Mucosa of rectum (tissue), 2 donors: Measurements from ENCODE around the gene COMT.

Source experiments
- H3K27ac ChIP-seq, 2 donors: one replicate each; pipeline ENCODE4 v1.7.0; 2013; ENCODE audit warnings: inconsistent platforms in 2 of 2, low read depth in 2 of 2, low read length in 2 of 2
- H3K27me3 ChIP-seq, 2 donors: one replicate each; pipeline ENCODE4 v1.7.0; 2013; ENCODE audit warnings: low read length in 2 of 2; ENCODE audit not compliant: control insufficient read depth in 2 of 2, insufficient read depth in 2 of 2
- H3K36me3 ChIP-seq, 2 donors: one replicate each; pipeline ENCODE4 v1.7.0; 2013; ENCODE audit warnings: low read length in 2 of 2; ENCODE audit not compliant: control insufficient read depth in 2 of 2, insufficient read depth in 2 of 2
- H3K4me1 ChIP-seq, 2 donors: one replicate each; pipeline ENCODE4 v1.7.0; 2013; ENCODE audit warnings: low read length in 2 of 2, mild to moderate bottlenecking in 1 of 2; ENCODE audit not compliant: control insufficient read depth in 2 of 2, insufficient read depth in 2 of 2
- H3K4me3 ChIP-seq, 2 donors: one replicate each; pipeline ENCODE4 v1.7.0; 2013; ENCODE audit warnings: low read length in 2 of 2
- H3K9ac ChIP-seq, 2 donors: one replicate each; pipeline ENCODE4 v1.7.0; 2013; ENCODE audit warnings: low read length in 2 of 2, low read depth in 1 of 2, mild to moderate bottlenecking in 1 of 2
- H3K9me3 ChIP-seq, 2 donors: one replicate each; pipeline ENCODE4 v1.7.0; 2013; ENCODE audit warnings: low read length in 2 of 2; ENCODE audit not compliant: control insufficient read depth in 2 of 2
- donor health status: healthy.
- donor health status: Normal muscosa, but diverticular disease.

The COMT gene

DNA sequence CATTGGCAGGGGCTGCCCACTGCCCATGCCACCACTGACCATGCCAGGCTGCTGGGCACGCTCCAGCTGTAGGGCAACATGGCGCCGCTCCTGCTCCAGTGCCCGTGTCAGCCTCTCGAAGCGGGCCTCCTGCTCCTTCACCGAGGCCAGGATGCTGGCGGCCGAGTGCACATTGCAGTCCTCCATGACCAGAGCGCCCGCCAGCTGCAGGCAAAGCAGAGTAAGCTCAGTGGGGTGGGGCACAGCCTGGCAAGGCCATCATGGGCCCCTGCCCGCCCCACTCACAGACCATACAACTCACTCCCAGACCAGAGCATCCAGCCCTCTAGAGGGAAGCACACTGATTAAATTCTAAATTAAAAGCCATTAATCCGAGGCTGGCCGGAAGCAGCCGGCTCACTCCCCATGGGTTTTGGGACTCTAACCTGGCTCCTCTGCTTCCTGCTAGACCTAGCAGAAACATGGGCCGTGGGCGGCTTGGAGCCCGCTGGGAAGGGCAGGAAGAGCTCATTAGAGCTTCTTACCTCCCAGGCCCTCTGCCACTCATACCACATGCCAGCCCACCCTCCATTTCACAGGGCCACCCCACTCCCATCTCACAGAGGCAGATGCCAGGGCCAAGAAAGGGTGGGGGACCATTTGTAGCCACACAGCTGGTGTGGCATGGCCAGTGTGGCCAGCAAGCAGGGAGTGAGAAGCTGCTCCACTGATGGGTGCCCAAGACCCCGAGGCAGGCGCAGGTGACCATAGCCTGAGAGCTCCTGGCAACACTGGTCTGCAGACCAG is 49.2 kb downstream of the COMT start:
- H3K9ac ChIP-seq: no peak overlapping the region
- H3K9me3 ChIP-seq: no peaks in the 10 kb centered on the region
- H3K4me3 ChIP-seq: no peak overlapping the region
- no peaks in the 10 kb centered on the region for H3K36me3 ChIP-seq
- peaks cover 11 to 13% of the 10 kb centered on the region in 2 donors for H3K4me1 ChIP-seq
- no peak overlapping the region for H3K27ac ChIP-seq
- H3K27me3 ChIP-seq: no peaks in the 10 kb centered on the region

- Histone ChIP-seq H3K36me3 (no peaks in the 10 kb centered on the region), H3K27me3 (no peaks in the 10 kb centered on the region), H3K4me3 (no peak overlapping the region), H3K9me3 (no peaks in the 10 kb centered on the region), H3K4me1 (peaks cover 6 to 8% of the 10 kb centered on the region in 2 donors), H3K9ac (no peak overlapping the region), H3K27ac (no peak overlapping the region)
Observed at GRCh38 chr22:19991395-19991644, 49.7 kb downstream of the COMT start.

GRCh38 chr22:19991645-19992451 is 50.3 kb downstream of the COMT start:
- Histone ChIP-seq H3K4me3 (no peak overlapping the region), H3K9me3 (no peaks in the 10 kb centered on the region), H3K36me3 (no peaks in the 10 kb centered on the region), H3K27ac (no peak overlapping the region), H3K27me3 (no peaks in the 10 kb centered on the region), H3K4me1 (peaks cover 3% of the 10 kb centered on the region in 2 donors), H3K9ac (no peak overlapping the region)

- H3K27me3 ChIP-seq: no peaks in the 10 kb centered on the region
- H3K27ac ChIP-seq: no peak overlapping the region
- no peak overlapping the region for H3K4me3 ChIP-seq
- H3K9ac ChIP-seq: no peak overlapping the region
- peaks cover under 1 to 2% of the 10 kb centered on the region in 2 donors for H3K4me1 ChIP-seq
- H3K9me3 ChIP-seq: no peaks in the 10 kb centered on the region
- H3K36me3 ChIP-seq: no peaks in the 10 kb centered on the region
Observed at GRCh38 chr22:19992481-19992911, 50.9 kb downstream of the COMT start.

- H3K27ac ChIP-seq: no peak overlapping the region
- H3K27me3 ChIP-seq: no peaks in the 10 kb centered on the region
- H3K36me3 ChIP-seq: no peaks in the 10 kb centered on the region
- H3K4me3 ChIP-seq: no peak overlapping the region
- H3K9me3 ChIP-seq: no peaks in the 10 kb centered on the region
- no peak overlapping the region for H3K9ac ChIP-seq
- H3K4me1 ChIP-seq: peaks cover 0 to 2% of the 10 kb centered on the region in 2 donors
Observed at GRCh38 chr22:19992921-19993355, 51.4 kb downstream of the COMT start.

- no peak overlapping the region for H3K27ac ChIP-seq
- H3K9me3 ChIP-seq: no peaks in the 10 kb centered on the region
- H3K4me1 ChIP-seq: peaks cover 0 to 2% of the 10 kb centered on the region in 2 donors
- H3K36me3 ChIP-seq: no peaks in the 10 kb centered on the region
- no peak overlapping the region for H3K9ac ChIP-seq
- no peaks in the 10 kb centered on the region for H3K27me3 ChIP-seq
- no peak overlapping the region for H3K4me3 ChIP-seq
Observed at GRCh38 chr22:19993926-19994325, 52.4 kb downstream of the COMT start.

DNA sequence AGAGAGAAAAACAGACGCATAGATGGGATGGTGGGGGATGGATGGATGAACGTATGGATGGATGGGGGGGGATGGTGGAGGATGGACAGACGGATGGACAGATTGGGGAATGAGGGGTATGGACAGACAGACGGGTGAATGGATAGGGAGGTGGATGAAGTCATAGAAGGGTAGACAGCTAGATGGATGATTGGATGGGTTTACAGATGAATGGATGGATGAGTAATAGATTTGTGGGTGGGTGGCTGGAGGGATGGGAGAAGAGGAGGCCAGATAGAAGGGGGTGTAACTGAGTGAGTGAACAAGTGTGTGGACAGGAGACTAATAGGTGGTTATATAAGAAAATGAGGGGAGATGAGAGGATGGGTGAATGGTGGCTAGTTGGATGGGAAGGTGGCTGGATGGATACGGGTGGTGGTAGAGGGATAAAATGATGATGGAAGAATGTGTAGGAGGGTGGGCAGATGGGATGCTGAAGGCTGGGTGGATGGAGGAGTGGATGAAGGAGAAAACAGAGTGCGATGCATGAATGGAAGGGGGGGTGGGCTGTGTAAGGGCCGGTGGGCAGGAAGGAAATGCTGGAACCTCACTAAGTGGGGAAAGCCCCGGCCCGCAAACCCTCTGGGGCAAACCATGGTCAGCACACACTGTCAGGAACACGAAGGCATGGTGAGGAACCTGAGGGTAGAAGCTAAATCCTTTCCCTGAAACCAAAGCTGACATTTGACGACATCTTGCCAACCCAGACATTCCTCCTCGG is 53.5 kb downstream of the COMT start:
- Histone ChIP-seq H3K9me3 (no peaks in the 10 kb centered on the region), H3K9ac (no peak overlapping the region), H3K36me3 (no peaks in the 10 kb centered on the region), H3K27ac (no peak overlapping the region), H3K4me3 (no peak overlapping the region), H3K27me3 (no peaks in the 10 kb centered on the region), H3K4me1 (peaks cover 0 to 2% of the 10 kb centered on the region in 2 donors)

DNA sequence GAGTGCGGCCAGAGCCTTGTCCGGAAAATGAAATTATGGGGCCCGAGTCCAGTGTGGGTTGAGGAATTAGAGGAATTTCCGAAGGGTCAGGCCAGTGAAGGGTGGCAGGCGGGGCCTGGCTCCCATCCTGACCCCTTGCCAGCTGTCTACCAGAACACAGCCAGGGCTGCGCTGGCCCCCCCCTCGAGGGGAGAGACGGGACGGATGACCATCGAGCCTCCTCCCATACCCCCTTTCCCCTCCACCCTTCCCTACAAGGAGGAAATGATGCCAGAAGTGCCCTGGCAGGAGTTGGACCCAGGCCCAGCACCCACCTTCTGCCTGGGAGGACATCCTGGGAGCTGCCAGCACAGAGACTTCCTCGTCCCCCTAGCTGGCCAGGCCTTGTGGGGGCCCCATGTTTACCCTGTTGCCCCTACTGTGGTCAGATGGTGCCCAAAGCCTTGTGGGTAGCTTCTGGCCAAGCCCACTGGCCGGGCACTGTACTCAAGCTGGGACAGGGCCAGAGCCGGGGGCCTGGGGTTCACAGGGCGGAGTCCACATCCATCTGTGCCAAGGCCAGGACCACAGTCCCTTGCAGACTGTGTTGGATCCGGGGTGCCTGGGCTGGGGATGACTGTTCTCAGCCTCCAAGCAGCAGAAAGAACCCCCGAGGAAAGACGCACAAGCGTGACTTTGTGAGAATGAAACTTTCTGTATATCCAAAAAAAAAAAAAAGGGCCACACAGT is 54.2 kb downstream of the COMT start:
- Histone ChIP-seq H3K4me1 (peaks cover 0 to 2% of the 10 kb centered on the region in 2 donors), H3K27me3 (no peaks in the 10 kb centered on the region), H3K9me3 (no peaks in the 10 kb centered on the region), H3K4me3 (no peak overlapping the region), H3K36me3 (no peaks in the 10 kb centered on the region), H3K27ac (peak overlapping the region in 1 of 2 donors; percentile 23), H3K9ac (no peak overlapping the region)

DNA sequence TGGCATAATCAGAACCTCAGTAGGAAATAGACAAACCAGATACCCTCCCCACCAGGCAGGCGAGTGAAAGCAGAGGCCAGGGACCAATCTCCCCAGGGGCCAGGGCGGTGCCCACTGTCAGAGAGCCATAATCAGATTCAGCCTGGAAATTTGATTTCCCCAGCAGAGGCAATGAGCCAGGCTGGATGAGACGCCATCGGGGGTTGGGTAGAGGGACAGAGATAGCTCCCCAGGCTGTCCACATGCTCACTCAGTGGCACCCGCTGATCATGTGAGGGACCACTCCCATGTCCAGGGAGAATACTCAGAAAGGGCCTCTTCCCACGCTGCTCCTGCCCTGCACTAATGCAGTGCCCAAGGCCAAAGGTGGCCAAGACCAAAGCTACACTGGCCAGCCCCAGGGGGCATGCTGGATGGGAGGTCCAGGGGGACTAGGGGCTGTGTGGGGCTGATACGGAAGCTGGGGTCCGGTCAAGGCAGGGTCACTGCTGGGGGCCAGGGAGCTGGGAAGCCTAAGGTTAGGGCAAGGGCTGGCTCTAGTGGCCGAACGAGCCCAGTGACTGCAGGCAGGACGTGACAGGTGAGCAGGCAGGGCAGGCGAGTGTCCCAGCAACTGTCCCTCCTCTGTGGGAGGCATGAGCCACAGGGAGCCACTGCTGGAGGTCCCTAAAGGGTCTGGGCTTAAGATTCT is 55.3 kb downstream of the COMT start:
- no peaks in the 10 kb centered on the region for H3K36me3 ChIP-seq
- H3K4me3 ChIP-seq: no peak overlapping the region
- peaks cover 0 to 2% of the 10 kb centered on the region in 2 donors for H3K4me1 ChIP-seq
- no peak overlapping the region for H3K9ac ChIP-seq
- no peaks in the 10 kb centered on the region for H3K9me3 ChIP-seq
- H3K27ac ChIP-seq: no peak overlapping the region
- H3K27me3 ChIP-seq: no peaks in the 10 kb centered on the region
